ENCODE results near the gene TIGD1. TPM values are rescaled to one million over a fixed set of nuclear protein-coding genes. Genes with fewer than 3 reads are reported as not detected.

TIGD1 gene
- total RNA-seq, 2 donors from 2014 or later = 3.0 to 4.4 TPM

- Histone ChIP-seq H3K36me3 (no peaks in the 10 kb centered on the region), H3K27me3 (peaks cover 28% of the 10 kb centered on the region), H3K9me3 (no peaks in the 10 kb centered on the region), H3K27ac (no peak overlapping the region), H3K9ac (ENCODE audit: low read depth in 2 of 2, low read length in 2 of 2) (no peak overlapping the region), H3K4me1 (no peaks in the 10 kb centered on the region), H3K4me3 (no peak overlapping the region)
- no peak for DNase-seq
- intact Hi-C loops (cut with DNase I) = no loop called here
- TF ChIP-seq CTCF (IDR thresholded peaks at IDR 0.05) = no peak
Measured at GRCh38 chr2:232502511-232502910, 47.8 kb downstream of the TIGD1 start.

- no peak for DNase-seq
- intact Hi-C loops (cut with DNase I) = no loop called here
- H3K9me3 ChIP-seq = no peaks in the 10 kb centered on the region
- H3K4me1 ChIP-seq = no peaks in the 10 kb centered on the region
- TF ChIP-seq CTCF (IDR thresholded peaks at IDR 0.05) = no peak
- H3K9ac ChIP-seq (ENCODE audit: low read depth in 2 of 2, low read length in 2 of 2) = no peak overlapping the region
- H3K27me3 ChIP-seq = peaks cover 28% of the 10 kb centered on the region
- H3K36me3 ChIP-seq = no peaks in the 10 kb centered on the region
- no peak overlapping the region for H3K27ac ChIP-seq
- H3K4me3 ChIP-seq = no peak overlapping the region
Measured at GRCh38 chr2:232501794-232502390, 48.5 kb downstream of the TIGD1 start.

GRCh38 chr2:232501331-232501771 lies 49.0 kb downstream of the TIGD1 start:
- no peak for DNase-seq
- Histone ChIP-seq H3K9me3 (no peaks in the 10 kb centered on the region), H3K9ac (ENCODE audit: low read depth in 2 of 2, low read length in 2 of 2) (no peak overlapping the region), H3K4me1 (no peaks in the 10 kb centered on the region), H3K27me3 (peaks cover 28% of the 10 kb centered on the region), H3K4me3 (no peak overlapping the region), H3K36me3 (no peaks in the 10 kb centered on the region), H3K27ac (no peak overlapping the region)
- intact Hi-C loops (cut with DNase I) = no loop called here
- no peak for TF ChIP-seq CTCF (IDR thresholded peaks at IDR 0.05)

GRCh38 chr2:232498452-232498851 lies 51.9 kb downstream of the TIGD1 start:
- H3K4me3 ChIP-seq = no peak overlapping the region

More at GRCh38 chr2:232498452-232498851, 51.9 kb downstream of the TIGD1 start:
- no peaks in the 10 kb centered on the region for H3K4me1 ChIP-seq
- no peaks in the 10 kb centered on the region for H3K36me3 ChIP-seq
- H3K27ac ChIP-seq = no peak overlapping the region
- H3K9ac ChIP-seq (ENCODE audit: low read depth in 2 of 2, low read length in 2 of 2) = no peak overlapping the region
- peaks cover 11% of the 10 kb centered on the region for H3K27me3 ChIP-seq
- no peak for TF ChIP-seq CTCF (IDR thresholded peaks at IDR 0.05)
- no peaks in the 10 kb centered on the region for H3K9me3 ChIP-seq
- intact Hi-C loops (cut with DNase I) = no loop called here
- DNase-seq = no peak

Other genes with a start within 250 kb of the TIGD1 start
- under 1 TPM; 0.11 to 0.37 TPM for gene ALPP, start 171.8 kb downstream of the TIGD1 start, total RNA-seq
- 1 to 10 TPM; 1.7 to 3.3 TPM for gene ALPG, start 143.7 kb downstream of the TIGD1 start, total RNA-seq
- 10 to 100 TPM in 1 of 2 donors, 1 to 10 TPM in 1; 9.4 to 27.1 TPM for gene ALPI, start 94.4 kb downstream of the TIGD1 start, total RNA-seq
- gene ECEL1, start 62.7 kb downstream of the TIGD1 start, total RNA-seq = under 1 TPM; 0.12 to 0.40 TPM
- not detected for gene PRSS56, start 30.2 kb downstream of the TIGD1 start, total RNA-seq
- gene CHRND, start 24.4 kb downstream of the TIGD1 start, total RNA-seq = not detected
- not detected for gene CHRNG, start 10.9 kb downstream of the TIGD1 start, total RNA-seq
- 100 to 1,000 TPM in 1 of 2 donors, 10 to 100 TPM in 1; 99.5 to 109 TPM for gene EIF4E2, start 132 bp upstream of the TIGD1 start, total RNA-seq
- 1 to 10 TPM; 1.4 to 3.4 TPM for gene EFHD1, start 83.0 kb upstream of the TIGD1 start, total RNA-seq
- 10 to 100 TPM; 48.8 to 49.3 TPM for gene GIGYF2, start 146.8 kb upstream of the TIGD1 start, total RNA-seq
- under 1 TPM in 1 of 2 donors, not detected in 1; 0.32 TPM for gene KCNJ13, start 226.0 kb upstream of the TIGD1 start, total RNA-seq

Measured in colonic mucosa (tissue), 4 donors.